ENCODE measurements around the gene PCDH9.

GRCh38 chr13:66530158-66530557, 700.0 kb downstream of the PCDH9 start:
- no peak for TF ChIP-seq CTCF (IDR thresholded peaks at IDR 0.05; ENCODE audit: low read depth, low read length)
- TF ChIP-seq EZH2phosphoT487 (IDR thresholded peaks at IDR 0.05; ENCODE audit: low read depth): no peak

All from OCI-LY3 (cell line).